ENCODE data around the gene LRRFIP1.

Gene LRRFIP1

DNA sequence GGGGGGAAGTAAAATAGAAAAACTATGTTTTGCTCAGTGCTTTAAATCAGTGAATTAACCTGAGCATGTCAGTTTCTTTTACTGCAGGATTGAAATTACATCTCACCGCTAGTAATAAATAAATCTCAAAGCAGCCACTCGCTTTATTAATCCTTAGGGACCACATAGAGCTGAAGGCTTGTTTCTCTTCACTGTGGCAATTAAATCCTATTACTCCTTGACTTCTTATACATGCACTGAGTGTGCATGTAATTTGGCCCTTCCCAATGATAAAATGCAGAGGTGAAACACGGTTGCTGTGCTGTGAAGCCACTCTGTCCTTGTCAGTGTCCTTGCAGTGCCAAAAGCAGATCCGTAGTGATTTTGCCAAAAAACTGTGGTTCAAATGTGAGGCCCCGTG, 94.1 kb downstream of the LRRFIP1 start:
- no peak for DNase-seq (ENCODE audit: low read depth in 2 of 2, low spot score in 1 of 2)

GRCh38 chr2:237722616-237723015, 95.2 kb downstream of the LRRFIP1 start:
- no peak for DNase-seq (ENCODE audit: low read depth in 2 of 2, low spot score in 1 of 2)

DNA sequence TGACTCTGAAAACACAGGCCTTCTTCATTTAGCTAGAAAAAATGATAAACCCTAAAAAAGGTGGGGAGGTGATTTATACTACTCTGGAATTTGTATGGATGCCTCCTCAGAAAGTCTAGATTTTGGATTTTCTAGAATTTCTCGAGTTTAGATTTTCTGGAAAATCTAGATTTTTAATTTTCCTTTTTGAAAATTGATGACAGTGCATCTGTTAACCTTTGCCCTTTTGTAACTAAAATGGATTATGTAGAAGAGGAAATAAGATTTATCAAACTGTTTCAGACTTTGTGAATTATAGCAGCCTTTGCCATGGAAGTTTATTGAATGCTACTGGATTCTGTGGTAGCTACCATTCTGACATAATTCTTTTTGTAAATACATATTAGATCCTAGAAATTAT, 95.6 kb downstream of the LRRFIP1 start:
- no peak for DNase-seq (ENCODE audit: low read depth in 2 of 2, low spot score in 1 of 2)

DNA sequence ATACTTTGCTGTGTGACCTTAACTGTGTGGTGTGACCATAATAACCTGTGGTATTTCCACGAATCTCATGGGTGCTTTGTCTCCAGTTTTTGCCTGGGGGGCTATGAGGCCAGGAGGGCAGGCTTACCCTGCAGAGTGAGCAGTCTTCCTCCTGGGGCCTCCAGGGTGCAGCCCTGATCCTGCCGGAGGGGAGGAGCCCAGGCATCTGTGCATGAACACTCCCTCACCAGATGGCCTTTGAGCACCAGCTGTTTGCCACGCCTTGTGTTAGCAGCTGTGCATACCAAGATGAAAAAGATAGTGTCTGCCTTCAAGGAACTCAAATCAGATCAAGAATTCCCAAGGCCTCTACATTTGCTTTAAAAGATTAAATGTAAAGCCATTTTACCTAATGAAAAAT, 96.2 kb downstream of the LRRFIP1 start:
- no peak for DNase-seq (ENCODE audit: low read depth in 2 of 2, low spot score in 1 of 2)

DNA sequence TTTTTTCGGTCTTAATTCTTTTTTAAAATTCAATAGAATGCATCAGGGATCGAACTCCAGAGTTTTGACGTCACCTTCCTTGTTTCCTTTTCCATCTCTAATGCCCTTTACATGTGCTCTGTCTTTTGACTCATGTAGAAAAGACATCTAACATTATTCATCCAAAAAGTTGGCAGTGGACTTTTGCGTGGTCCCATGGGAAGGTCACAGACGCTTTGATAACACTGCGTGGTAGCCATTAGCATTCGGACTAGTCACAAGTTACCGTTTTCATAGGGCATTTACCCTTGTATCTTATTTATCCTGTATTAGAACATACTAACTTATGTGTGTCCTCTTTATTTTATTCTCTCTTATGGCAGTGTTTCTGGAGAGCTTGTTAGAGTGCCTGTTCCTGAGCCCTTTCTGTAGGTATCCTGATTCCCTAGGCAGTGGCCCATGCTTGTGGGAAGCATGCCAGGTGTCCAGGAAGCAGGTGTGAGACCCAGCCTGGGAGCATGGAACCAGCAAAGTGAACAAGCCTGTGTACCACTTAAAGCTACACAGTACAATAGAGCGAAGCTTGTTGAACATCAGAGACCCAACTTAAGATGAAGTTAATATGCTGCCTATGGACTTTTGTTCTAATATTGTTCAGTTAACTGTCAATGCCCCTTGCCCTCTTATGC, 97.6 kb downstream of the LRRFIP1 start:
- no peak for DNase-seq (ENCODE audit: low read depth in 2 of 2, low spot score in 1 of 2)

DNA sequence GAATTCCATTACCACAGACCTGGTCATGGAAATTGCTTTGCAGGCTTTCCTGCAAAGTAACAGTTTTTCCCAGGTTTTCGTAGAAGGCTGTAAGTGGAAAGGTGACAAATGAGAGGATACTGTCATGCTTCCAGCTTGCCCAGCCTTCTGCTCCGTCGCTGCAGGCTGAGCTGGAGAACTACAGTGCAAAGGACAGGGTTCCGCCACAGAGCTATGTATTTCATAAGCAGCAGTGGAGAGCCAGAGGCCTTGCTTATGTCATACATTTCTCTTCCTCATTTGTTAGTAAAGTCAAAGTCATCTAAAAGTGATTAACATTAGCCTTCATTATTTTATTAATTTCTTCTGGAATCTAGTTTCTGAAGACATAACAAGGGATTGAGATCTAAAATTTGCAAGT, 98.3 kb downstream of the LRRFIP1 start:
- DNase-seq (ENCODE audit: low read depth in 2 of 2, low spot score in 1 of 2) = no peak

GRCh38 chr2:237726401-237726830, 99.0 kb downstream of the LRRFIP1 start:
- DNase-seq (ENCODE audit: low read depth in 2 of 2, low spot score in 1 of 2) = no peak

- no peak for DNase-seq (ENCODE audit: low read depth in 2 of 2, low spot score in 1 of 2)
Observed at GRCh38 chr2:237727363-237727762, 100.0 kb downstream of the LRRFIP1 start.

DNA sequence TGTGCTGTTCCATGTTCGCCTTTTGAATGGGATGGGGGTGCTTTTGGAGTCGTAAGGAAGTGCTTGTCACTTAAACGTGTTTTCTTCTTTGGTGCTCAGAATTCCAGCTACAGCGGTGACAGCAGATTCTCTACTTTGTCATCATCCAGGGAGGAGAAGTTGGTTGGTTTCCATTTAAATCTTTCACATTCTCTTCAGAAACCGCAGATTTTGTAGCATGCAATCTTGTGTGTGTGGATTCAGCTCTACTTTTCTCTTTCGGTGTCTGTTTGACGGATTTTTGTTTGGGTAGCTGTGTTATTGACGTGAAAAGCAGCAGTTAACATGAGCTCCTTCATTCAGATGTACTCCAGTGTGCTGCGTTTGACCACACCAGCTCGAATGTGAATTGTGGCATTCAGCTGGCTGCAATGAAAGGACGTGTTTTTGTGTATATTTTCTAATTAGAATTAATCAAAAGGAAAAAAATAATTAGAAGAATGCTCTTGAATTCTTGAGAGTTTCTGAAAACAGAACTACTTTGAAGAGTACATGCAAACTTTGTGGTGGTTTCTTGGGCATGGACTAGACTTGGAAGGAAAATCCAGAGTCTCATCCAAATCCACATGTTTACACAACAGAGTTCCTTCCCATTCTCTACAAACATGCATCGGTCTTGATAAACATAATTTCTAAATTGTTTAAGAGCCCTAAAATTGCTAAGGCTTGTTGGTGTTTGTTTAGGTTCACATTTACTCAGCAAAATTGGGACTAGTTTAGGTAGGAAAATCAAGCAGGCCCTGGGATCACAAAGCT, 102.5 kb downstream of the LRRFIP1 start:
- no peak for DNase-seq (ENCODE audit: low read depth in 2 of 2, low spot score in 1 of 2)

DNA sequence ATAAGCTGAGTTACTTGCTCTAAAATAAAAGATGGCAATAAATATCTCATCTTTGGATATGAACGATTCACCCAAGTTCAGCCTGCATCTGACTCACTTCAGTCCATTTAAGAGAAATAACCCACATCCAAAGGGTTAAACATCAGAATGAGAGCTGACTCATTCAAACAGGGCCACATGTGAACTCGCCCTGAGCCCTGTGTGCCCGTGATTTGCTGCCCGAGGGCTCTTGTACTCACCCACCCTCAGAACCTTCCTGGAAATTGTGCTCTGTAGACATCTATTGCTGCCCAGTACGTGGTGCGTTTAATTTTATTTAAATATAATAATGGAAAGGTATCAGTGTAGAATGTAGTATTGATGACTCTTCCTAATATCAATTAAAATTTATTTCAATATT, 104.3 kb downstream of the LRRFIP1 start:
- no peak for DNase-seq (ENCODE audit: low read depth in 2 of 2, low spot score in 1 of 2)

DNA sequence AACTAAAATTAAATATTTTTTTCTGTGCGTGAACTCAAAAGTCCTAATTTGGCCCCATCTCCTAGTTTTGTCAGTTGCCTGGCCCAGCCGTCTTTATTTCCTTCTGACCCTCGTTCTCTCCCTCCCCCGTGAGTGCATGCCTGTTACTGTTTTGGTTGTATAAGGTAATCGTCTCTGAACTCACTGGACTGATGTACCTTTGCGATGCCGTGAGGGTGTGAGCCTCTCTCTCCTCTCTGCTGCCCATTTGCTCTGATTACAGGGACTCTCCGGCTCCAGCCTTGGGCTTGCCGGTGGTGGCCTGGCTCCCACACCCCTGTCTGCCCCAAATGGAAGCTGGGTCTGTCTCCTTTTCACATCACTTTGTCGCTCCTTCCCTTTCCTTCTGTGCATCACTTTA, 104.7 kb downstream of the LRRFIP1 start:
- no peak for DNase-seq (ENCODE audit: low read depth in 2 of 2, low spot score in 1 of 2)

GRCh38 chr2:237732790-237733381, 105.5 kb downstream of the LRRFIP1 start:
- DNase-seq (ENCODE audit: low read depth in 2 of 2, low spot score in 1 of 2) = no peak

DNA sequence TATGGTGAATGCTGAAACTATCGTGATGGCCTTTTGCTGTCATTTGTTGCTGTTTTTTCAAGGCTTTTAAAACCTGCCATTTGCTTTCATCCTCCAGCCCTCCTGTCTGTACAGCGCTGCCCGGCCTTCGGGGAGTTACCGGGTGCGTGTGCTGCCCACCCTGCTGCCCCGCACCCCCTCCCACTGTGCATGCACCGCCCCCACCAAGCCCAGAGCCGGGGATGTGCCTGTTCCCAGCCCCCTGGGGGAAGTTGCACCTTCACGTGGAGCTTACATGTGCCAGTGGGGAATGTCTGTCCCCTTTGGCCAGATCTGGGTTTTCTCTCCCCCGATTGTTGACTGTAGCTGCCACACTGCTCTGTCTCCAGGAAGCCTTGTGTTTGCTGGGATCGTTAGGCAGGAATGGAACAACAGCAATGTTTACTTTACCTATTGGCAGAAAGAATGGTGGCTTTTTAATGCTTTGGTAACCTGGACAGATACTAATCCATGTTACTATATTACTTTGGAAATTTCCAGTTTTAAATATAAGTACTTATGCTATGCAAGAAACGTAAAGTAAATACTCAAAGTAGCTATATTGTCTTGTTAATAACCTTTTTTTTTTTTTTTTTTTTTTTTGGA, 106.4 kb downstream of the LRRFIP1 start:
- no peak for DNase-seq (ENCODE audit: low read depth in 2 of 2, low spot score in 1 of 2)

DNA sequence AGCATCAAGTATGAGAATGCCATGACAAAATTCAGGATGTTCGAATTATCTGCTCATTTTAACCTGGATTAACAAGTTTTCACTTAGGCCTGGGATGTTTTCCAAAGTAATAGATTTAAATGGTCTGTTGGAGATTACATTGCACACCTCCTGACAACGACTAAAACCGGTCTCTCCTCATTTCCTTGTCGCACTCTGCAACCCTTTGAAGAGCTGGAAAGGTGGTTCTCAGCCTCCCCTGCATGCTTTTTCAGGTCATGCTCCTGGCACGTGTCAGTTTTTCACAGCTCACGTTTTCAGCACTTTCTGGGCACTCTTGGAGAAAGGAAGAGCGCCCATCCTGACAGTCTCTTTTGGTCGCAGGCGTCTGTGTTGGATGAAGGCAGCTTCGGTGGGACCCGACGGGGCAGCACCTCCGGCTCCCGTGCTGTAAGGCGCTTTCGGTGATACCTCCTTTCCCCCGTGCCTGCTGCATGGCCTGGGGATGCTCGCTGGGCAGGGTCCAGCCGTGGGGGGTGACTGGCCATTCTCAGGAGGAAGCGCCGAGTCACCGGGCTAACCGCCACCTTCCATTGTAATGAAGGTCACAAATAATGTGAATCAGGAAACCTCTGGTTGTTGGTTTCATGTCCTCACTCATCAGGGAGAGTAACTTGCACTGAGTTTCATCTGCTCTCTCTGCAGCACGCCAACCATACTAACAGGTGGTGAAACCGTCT, 107.7 kb downstream of the LRRFIP1 start:
- DNase-seq (ENCODE audit: low read depth in 2 of 2, low spot score in 1 of 2) = no peak

DNA sequence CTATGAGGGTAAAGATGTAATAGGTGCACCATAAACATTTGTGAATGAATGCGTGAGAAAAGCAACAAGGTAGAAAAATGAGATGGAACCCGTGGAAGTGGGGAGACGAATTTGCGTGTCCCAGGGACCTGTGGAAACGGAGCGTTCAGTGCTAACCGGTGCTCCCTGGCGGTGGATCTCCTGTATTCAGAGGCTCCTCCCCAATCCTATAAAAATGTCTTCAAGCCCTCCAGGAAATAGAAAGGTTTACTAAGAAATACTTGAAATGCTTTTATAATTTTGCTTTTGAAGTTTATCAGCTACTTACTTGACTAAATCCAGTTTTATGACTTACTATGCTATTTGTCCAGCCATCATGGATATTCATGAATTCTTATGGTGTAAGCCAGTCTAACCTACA, 108.4 kb downstream of the LRRFIP1 start:
- no peak for DNase-seq (ENCODE audit: low read depth in 2 of 2, low spot score in 1 of 2)

DNA sequence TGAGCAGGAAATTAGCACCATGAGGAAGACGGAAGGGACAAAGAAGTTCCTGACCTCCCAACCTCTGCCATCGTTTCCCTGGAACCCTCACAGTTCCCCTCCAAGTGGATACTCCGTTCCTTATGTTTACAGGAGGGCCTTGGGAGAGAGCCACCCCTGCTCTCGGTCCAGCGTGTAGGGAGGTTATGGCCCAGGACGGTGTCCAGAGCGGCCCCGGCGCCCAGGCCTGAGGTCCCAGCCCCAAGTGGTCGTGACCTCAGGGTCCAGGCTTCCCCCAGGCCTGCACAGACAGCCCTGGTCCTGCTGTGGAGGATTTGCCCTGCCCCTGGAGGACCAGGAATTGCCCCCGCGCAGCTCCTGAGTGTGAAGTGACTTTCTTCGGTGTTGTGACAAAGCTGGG, 109.4 kb downstream of the LRRFIP1 start:
- DNase-seq (ENCODE audit: low read depth in 2 of 2, low spot score in 1 of 2) = no peak

DNA sequence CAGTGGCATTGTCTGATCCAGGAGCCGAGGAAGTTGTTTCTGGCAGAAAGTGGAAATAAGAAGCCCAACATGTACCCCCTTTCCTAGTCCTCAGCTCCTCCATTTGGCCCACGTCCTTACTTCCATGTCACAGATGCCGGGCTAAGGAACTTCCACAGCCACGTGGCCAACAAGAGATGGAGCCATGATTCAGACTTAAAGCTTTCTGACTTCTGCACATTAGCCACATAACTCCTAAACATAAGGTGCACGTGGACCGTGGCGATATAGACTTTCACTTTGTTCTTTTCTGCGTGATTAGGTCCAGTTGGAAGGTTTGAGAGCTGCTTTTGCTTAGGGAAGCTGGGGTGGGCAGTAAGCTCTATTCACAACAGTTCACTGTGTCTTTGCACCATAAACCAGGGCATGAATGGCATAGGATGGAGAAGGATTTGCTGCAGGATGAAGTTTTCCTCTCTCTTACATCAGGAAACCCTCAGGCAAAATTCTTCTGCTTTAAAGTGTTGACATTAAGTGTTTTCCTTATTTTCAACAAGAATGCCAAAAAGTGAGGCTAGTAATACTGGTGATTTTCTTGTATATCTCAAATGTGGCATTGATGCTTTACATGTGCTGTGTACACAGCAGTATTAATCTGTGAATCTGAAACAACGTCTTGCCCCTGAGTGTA, 109.9 kb downstream of the LRRFIP1 start:
- DNase-seq (ENCODE audit: low read depth in 2 of 2, low spot score in 1 of 2) = no peak

- no peak for DNase-seq (ENCODE audit: low read depth in 2 of 2, low spot score in 1 of 2)
Observed at GRCh38 chr2:237738255-237738654, 110.9 kb downstream of the LRRFIP1 start.

DNA sequence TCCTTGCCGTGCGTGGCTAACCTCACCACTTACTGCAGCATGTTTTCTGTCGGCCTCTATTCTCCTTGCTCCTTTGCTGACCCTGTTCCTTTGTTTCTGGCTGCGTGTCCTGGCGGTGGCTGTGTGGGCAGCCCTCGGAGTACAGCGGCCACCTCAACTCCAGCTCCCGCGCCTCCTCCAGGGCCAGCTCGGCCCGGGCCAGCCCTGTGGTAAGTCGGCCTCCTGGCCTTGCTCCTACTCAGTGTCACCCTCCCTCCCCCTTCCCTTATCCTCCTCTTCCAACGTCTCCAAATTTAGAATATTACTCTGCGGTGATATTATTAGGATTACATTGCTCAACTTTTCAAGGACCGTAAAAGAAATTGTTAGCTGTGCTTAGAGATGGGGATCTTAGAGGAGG, 111.7 kb downstream of the LRRFIP1 start:
- no peak for DNase-seq (ENCODE audit: low read depth in 2 of 2, low spot score in 1 of 2)

DNA sequence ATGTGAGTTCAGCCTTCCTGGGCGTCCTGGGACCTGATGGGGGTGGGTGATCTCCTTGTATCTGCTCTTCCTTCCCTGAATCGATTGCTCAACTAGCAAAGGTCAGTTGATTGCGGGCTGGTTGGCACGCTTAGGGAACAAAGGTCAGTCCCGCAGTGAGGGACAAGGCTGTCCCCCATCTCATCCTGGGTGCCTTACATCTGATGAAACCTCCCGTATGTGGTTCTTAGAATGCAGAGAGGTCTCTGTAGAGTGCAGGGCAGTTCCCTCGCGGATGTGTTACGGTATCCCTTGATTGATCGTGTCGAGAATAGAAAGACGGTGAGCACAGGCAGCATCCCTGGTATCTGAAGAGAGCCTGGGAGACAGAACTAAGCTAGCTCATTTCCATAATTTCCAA, 114.8 kb downstream of the LRRFIP1 start:
- DNase-seq (ENCODE audit: low read depth in 2 of 2, low spot score in 1 of 2) = no peak

- DNase-seq (ENCODE audit: low read depth in 2 of 2, low spot score in 1 of 2) = no peak
Observed at GRCh38 chr2:237742614-237743013, 115.2 kb downstream of the LRRFIP1 start.

Measured in stimulated activated CD8-positive, alpha-beta memory T cell treated with anti-CD3 and anti-CD28 coated beads, Interleukin-4, amount 100 ng/mL, for 1 hour (primary cell).